MM.1S (cell line): ENCODE measurements around the gene GJB6.

Source experiments
- DNase-seq: peaks from one replicate; pipeline ENCODE4 v3.0.0-alpha.2; 2015
- H2AFZ ChIP-seq: fragments of 300-600 bp; sonication (generic); 2 replicates; pipeline ENCODE4 v1.6.0; 2016; ENCODE audit warnings: antibody characterized with exemption, low read length
- H3F3A ChIP-seq: fragments of 300-600 bp; sonication (generic); 2 replicates; pipeline ENCODE4 v1.6.1; 2016; ENCODE audit warnings: mild to moderate bottlenecking, antibody characterized with exemption, low read length, moderate library complexity, mixed read lengths; ENCODE audit not compliant: insufficient read depth
- H3K27ac ChIP-seq: fragments of 300-600 bp; sonication (generic); 2 replicates; pipeline ENCODE4 v1.5.1; 2016; ENCODE audit warnings: mild to moderate bottlenecking, low read length
- H3K27me3 ChIP-seq: fragments of 300-600 bp; sonication (generic); replicated peaks from 2 replicates; pipeline ENCODE4 v1.6.0; 2016; ENCODE audit warnings: low read length; ENCODE audit not compliant: insufficient read depth
- H3K36me3 ChIP-seq: fragments of 300-600 bp; sonication (generic); replicated peaks from 2 replicates; pipeline ENCODE4 v1.6.1; 2016; ENCODE audit warnings: mild to moderate bottlenecking, low read length, mixed read lengths; ENCODE audit not compliant: insufficient read depth
- H3K4me1 ChIP-seq: fragments of 300-600 bp; sonication (generic); 2 replicates; pipeline ENCODE4 v1.6.1; 2016; ENCODE audit warnings: low read length, mixed read lengths
- H3K4me2 ChIP-seq: fragments of 300-600 bp; sonication (generic); 2 replicates; pipeline ENCODE4 v1.6.0; 2016; ENCODE audit warnings: low read depth, low read length
- H3K4me3 ChIP-seq: fragments of 300-600 bp; sonication (generic); 2 replicates; pipeline ENCODE4 v1.5.1; 2016; ENCODE audit warnings: low read length, mixed read lengths
- H3K79me2 ChIP-seq: fragments of 300-600 bp; sonication (generic); 2 replicates; pipeline ENCODE4 v1.6.1; 2016; ENCODE audit warnings: mixed run types, low read length, mixed read lengths
- H3K9ac ChIP-seq: fragments of 300-600 bp; sonication (generic); 2 replicates; pipeline ENCODE4 v1.6.1; 2016; ENCODE audit warnings: low read length, mixed read lengths
- H3K9me2 ChIP-seq: fragments of 300-600 bp; sonication (generic); replicated peaks from 2 replicates; pipeline ENCODE4 v1.6.1; 2016; ENCODE audit warnings: mild to moderate bottlenecking, low read length, mixed read lengths; ENCODE audit not compliant: insufficient read depth
- H3K9me3 ChIP-seq: fragments of 300-600 bp; sonication (generic); replicated peaks from 2 replicates; pipeline ENCODE4 v1.6.1; 2016; ENCODE audit warnings: mild to moderate bottlenecking, low read length, mixed read lengths; ENCODE audit not compliant: insufficient read depth
- H4K20me1 ChIP-seq: fragments of 300-600 bp; sonication (generic); 2 replicates; pipeline ENCODE4 v1.6.1; 2016; ENCODE audit warnings: mild to moderate bottlenecking, low read length, moderate library complexity, mixed read lengths; ENCODE audit not compliant: insufficient read depth
- EZH2 ChIP-seq: fragments of 300-600 bp; sonication (generic); optimal IDR thresholded peaks from 2 replicates; pipeline ENCODE3; 2017; ENCODE audit warnings: low read depth, mild to moderate bottlenecking, antibody characterized with exemption, low read length, mixed read lengths
- EZH2phosphoT487 ChIP-seq: fragments of 300-600 bp; sonication (generic); IDR thresholded peaks from 2 replicates; pipeline ENCODE4 v1.6.1; 2018; ENCODE audit warnings: antibody characterized with exemption, low read length
- TF ChIP-seq, protein P1 (sequence below): fragments of 300-600 bp; sonication (generic); IDR thresholded peaks from 2 replicates; pipeline ENCODE4 v1.5.1; 2016; ENCODE audit warnings: antibody characterized with exemption, low read length, mixed read lengths

Gene GJB6

GRCh38 chr13:20177049-20177831 is 54.9 kb downstream of the GJB6 start:
- Histone ChIP-seq H3K9me3 (no peaks in the 10 kb centered on the region), H3K79me2 (no peaks in the 10 kb centered on the region), H3K36me3 (no peaks in the 10 kb centered on the region), H3K4me3 (no peak overlapping the region), H3K9me2 (no peaks in the 10 kb centered on the region), H3K27me3 (no peaks in the 10 kb centered on the region), H3F3A (no peaks in the 10 kb centered on the region), H3K27ac (no peak overlapping the region), H3K4me2 (no peak overlapping the region), H4K20me1 (no peaks in the 10 kb centered on the region), H3K4me1 (peaks cover 14% of the 10 kb centered on the region), H2AFZ (no peak overlapping the region), H3K9ac (no peak overlapping the region)
- no peak for TF ChIP-seq EZH2
- no peak for TF ChIP-seq EZH2phosphoT487
- TF ChIP-seq, protein P1, sequence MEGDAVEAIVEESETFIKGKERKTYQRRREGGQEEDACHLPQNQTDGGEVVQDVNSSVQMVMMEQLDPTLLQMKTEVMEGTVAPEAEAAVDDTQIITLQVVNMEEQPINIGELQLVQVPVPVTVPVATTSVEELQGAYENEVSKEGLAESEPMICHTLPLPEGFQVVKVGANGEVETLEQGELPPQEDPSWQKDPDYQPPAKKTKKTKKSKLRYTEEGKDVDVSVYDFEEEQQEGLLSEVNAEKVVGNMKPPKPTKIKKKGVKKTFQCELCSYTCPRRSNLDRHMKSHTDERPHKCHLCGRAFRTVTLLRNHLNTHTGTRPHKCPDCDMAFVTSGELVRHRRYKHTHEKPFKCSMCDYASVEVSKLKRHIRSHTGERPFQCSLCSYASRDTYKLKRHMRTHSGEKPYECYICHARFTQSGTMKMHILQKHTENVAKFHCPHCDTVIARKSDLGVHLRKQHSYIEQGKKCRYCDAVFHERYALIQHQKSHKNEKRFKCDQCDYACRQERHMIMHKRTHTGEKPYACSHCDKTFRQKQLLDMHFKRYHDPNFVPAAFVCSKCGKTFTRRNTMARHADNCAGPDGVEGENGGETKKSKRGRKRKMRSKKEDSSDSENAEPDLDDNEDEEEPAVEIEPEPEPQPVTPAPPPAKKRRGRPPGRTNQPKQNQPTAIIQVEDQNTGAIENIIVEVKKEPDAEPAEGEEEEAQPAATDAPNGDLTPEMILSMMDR, result no peak
- DNase-seq, result no peak

- no peak overlapping the region for H3K27ac ChIP-seq
- H2AFZ ChIP-seq, result no peak overlapping the region
- H3K36me3 ChIP-seq, result no peaks in the 10 kb centered on the region
- no peak overlapping the region for H3K4me3 ChIP-seq
- H3K79me2 ChIP-seq, result no peaks in the 10 kb centered on the region
- DNase-seq, result no peak
- TF ChIP-seq, protein P1, result no peak
- no peak for TF ChIP-seq EZH2
- TF ChIP-seq EZH2phosphoT487, result no peak
- H3K9ac ChIP-seq, result no peak overlapping the region
- no peaks in the 10 kb centered on the region for H3K9me2 ChIP-seq
- no peaks in the 10 kb centered on the region for H4K20me1 ChIP-seq
- H3K4me1 ChIP-seq, result peaks cover 20% of the 10 kb centered on the region
- peaks cover 3% of the 10 kb centered on the region for H3F3A ChIP-seq
- H3K9me3 ChIP-seq, result no peaks in the 10 kb centered on the region
- no peak overlapping the region for H3K4me2 ChIP-seq
- no peaks in the 10 kb centered on the region for H3K27me3 ChIP-seq
These were observed 56.0 kb downstream of the GJB6 start for GRCh38 chr13:20175907-20176652.

GRCh38 chr13:20175406-20175794 is 56.7 kb downstream of the GJB6 start:
- Histone ChIP-seq H3K27ac (peak overlapping the region; percentile 67; the same call in 1 of the 2 replicates), H3K4me2 (peak overlapping the region; percentile 63), H3K27me3 (no peaks in the 10 kb centered on the region), H3K9ac (peak overlapping the region; percentile 53), H3K4me3 (peak overlapping the region; percentile 29; the same call in 1 of the 2 replicates), H3F3A (peaks cover 7% of the 10 kb centered on the region), H3K4me1 (peaks cover 25% of the 10 kb centered on the region), H4K20me1 (no peaks in the 10 kb centered on the region), H3K79me2 (no peaks in the 10 kb centered on the region), H3K9me3 (no peaks in the 10 kb centered on the region), H3K36me3 (no peaks in the 10 kb centered on the region), H3K9me2 (no peaks in the 10 kb centered on the region), H2AFZ (peak overlapping the region; percentile 40; the same call in 1 of the 2 replicates)
- no peak for DNase-seq
- no peak for TF ChIP-seq EZH2phosphoT487
- no peak for TF ChIP-seq EZH2
- TF ChIP-seq, protein P1, result no peak
